ENCODE measurements around the gene BRICD5. TPM values are rescaled to one million over a fixed set of nuclear protein-coding genes. Genes with fewer than 3 reads are reported as not detected.

The BRICD5 gene
- polyA plus RNA-seq, 12 donors = 3.2 to 14.8 (median 5.2) TPM; not detected in 1

GRCh38 chr16:2238150-2238837 lies 27.6 kb upstream of the BRICD5 start:
- DNase-seq = no peak

- no peak for DNase-seq
Observed at GRCh38 chr16:2237493-2238149, 27.0 kb upstream of the BRICD5 start.

- no peak for DNase-seq
Observed at GRCh38 chr16:2237102-2237482, 26.4 kb upstream of the BRICD5 start.

- no peak for DNase-seq
Observed at GRCh38 chr16:2236337-2237101, 25.9 kb upstream of the BRICD5 start, which contains the start of gene DNASE1L2. Gene DNASE1L2 (plus strand): TSS chr16:2236444. CDS start chr16:2236817, 373 bp downstream.

- no peak for DNase-seq
Observed at GRCh38 chr16:2235695-2236336, 25.2 kb upstream of the BRICD5 start.

GRCh38 chr16:2235234-2235651 lies 24.6 kb upstream of the BRICD5 start:
- DNase-seq = no peak

GRCh38 chr16:2234813-2235170 lies 24.1 kb upstream of the BRICD5 start:
- no peak for DNase-seq

GRCh38 chr16:2233872-2234812 lies 23.5 kb upstream of the BRICD5 start:
- no peak for DNase-seq

GRCh38 chr16:2233046-2233775 lies 22.5 kb upstream of the BRICD5 start:
- DNase-seq = no peak

- no peak for DNase-seq
Observed at GRCh38 chr16:2232094-2232990, 21.7 kb upstream of the BRICD5 start.

- DNase-seq = no peak
Observed at GRCh38 chr16:2231016-2231931, 20.6 kb upstream of the BRICD5 start.

GRCh38 chr16:2230376-2230775 lies 19.7 kb upstream of the BRICD5 start:
- no peak for DNase-seq

GRCh38 chr16:2229632-2230250 lies 19.1 kb upstream of the BRICD5 start:
- DNase-seq = no peak

- DNase-seq = no peak
Observed at GRCh38 chr16:2229091-2229490, 18.4 kb upstream of the BRICD5 start.

- DNase-seq = no peak
Observed at GRCh38 chr16:2228161-2228824, 17.6 kb upstream of the BRICD5 start.

- DNase-seq = no peak
Observed at GRCh38 chr16:2226918-2227317, 16.3 kb upstream of the BRICD5 start.

- no peak for DNase-seq
Observed at GRCh38 chr16:2226245-2226793, 15.7 kb upstream of the BRICD5 start.
